ENCODE measurements around the gene PRDX5.

The PRDX5 gene

GRCh38 chr11:64352995-64353714, 35.2 kb downstream of the PRDX5 start:
- no peak for DNase-seq (ENCODE audit: low read depth, low spot score)
- no peak overlapping the region for H3K4me3 ChIP-seq (ENCODE audit: low read depth, low read length)
- TF ChIP-seq CTCF (IDR thresholded peaks at IDR 0.05; ENCODE audit: insufficient read depth, low read length, missing control alignments), result no peak
- POLR2A ChIA-PET, result interaction anchor here (1.0 to 1.1 kb wide), 2 partner anchors 35 to 82 kb away, joined by 3 to 5 read pairs; partner anchors contain the start of genes PRDX5 and TRMT112
- CTCF ChIA-PET, result interaction anchor here (1.7 to 21.8 kb wide), 8 partner anchors 13 to 148 kb away, joined by 9 to 414 read pairs (median 46); partner anchors contain the start of genes CCDC88B, ESRRA, FERMT3 and PLCB3

GRCh38 chr11:64353715-64354506, 36.0 kb downstream of the PRDX5 start:
- no peak for TF ChIP-seq CTCF (IDR thresholded peaks at IDR 0.05; ENCODE audit: insufficient read depth, low read length, missing control alignments)
- H3K4me3 ChIP-seq (ENCODE audit: low read depth, low read length), result no peak overlapping the region
- POLR2A ChIA-PET, result interaction anchor here (1.0 to 1.5 kb wide), 4 partner anchors 36 to 168 kb away, joined by 3 to 7 read pairs (median 4); partner anchors contain the start of genes PRDX5, STIP1 and TRMT112
- DNase-seq (ENCODE audit: low read depth, low spot score), result no peak
- CTCF ChIA-PET, result interaction anchor here (0.8 to 21.8 kb wide), 19 partner anchors 12 to 335 kb away, joined by 3 to 414 read pairs (median 10); partner anchors contain the start of genes BAD, CCDC88B, ESRRA and FERMT3

GRCh38 chr11:64355078-64355940, 37.4 kb downstream of the PRDX5 start:
- TF ChIP-seq CTCF (IDR thresholded peaks at IDR 0.05; ENCODE audit: insufficient read depth, low read length, missing control alignments), result peak; percentile 86
- H3K4me3 ChIP-seq (ENCODE audit: low read depth, low read length), result peak overlapping the region; percentile 25
- ChIA-PET CTCF (interaction anchor here (0.6 to 21.8 kb wide), 30 partner anchors 11 to 387 kb away, joined by 3 to 414 read pairs (median 6); partner anchors contain the start of genes BAD, CCDC88B, ESRRA and FERMT3), POLR2A (interaction anchor here (0.6 to 1.5 kb wide), 7 partner anchors 9 to 169 kb away, joined by 3 to 10 read pairs (median 3); partner anchors contain the start of genes PRDX5, STIP1 and TRMT112)
- no peak for DNase-seq (ENCODE audit: low read depth, low spot score)

GRCh38 chr11:64356498-64357411, 38.8 kb downstream of the PRDX5 start:
- no peak for DNase-seq (ENCODE audit: low read depth, low spot score)
- H3K4me3 ChIP-seq (ENCODE audit: low read depth, low read length), result no peak overlapping the region
- CTCF ChIA-PET, result interaction anchor here (1.3 to 21.8 kb wide), 13 partner anchors 9 to 152 kb away, joined by 3 to 414 read pairs (median 26); partner anchors contain the start of genes BAD, CCDC88B, ESRRA and FERMT3
- TF ChIP-seq CTCF (IDR thresholded peaks at IDR 0.05; ENCODE audit: insufficient read depth, low read length, missing control alignments), result peak; percentile 51
- POLR2A ChIA-PET, result no interaction called here

- DNase-seq (ENCODE audit: low read depth, low spot score), result no peak
- CTCF ChIA-PET, result interaction anchor here (0.8 to 21.8 kb wide), 8 partner anchors 9 to 294 kb away, joined by 3 to 414 read pairs (median 16); partner anchors contain the start of genes CCDC88B, ESRRA and PRDX5
- no peak for TF ChIP-seq CTCF (IDR thresholded peaks at IDR 0.05; ENCODE audit: insufficient read depth, low read length, missing control alignments)
- POLR2A ChIA-PET, result no interaction called here
- no peak overlapping the region for H3K4me3 ChIP-seq (ENCODE audit: low read depth, low read length)
These were observed 39.5 kb downstream of the PRDX5 start for GRCh38 chr11:64357446-64357845.

Measured in AG04449 (cell line).